ENCODE measurements around the gene RHOG. TPM values are rescaled to one million over a fixed set of nuclear protein-coding genes. Genes with fewer than 3 reads are reported as not detected.

RHOG gene
- total and polyA plus RNA-seq, 2 donors (not counting 1 experiment from before 2014, with no cell fraction given), result 10.9 to 53.1 TPM

GRCh38 chr11:3843326-3843725 is 2.6 kb upstream of the RHOG start:
- Histone ChIP-seq H2AFZ (ENCODE audit: low read length) (no peak overlapping the region), H3K4me3 (replicated peaks in 1 of 4; ENCODE audit: control extremely low read depth in 1 of 4, insufficient read depth in 1 of 4, low read depth in 3 of 4, low read length in 4 of 4) (no peak overlapping the region), H3K4me2 (ENCODE audit: extremely low read depth, insufficient read depth, low read length) (no peak overlapping the region), H3K27me3 (ENCODE audit: control insufficient read depth, insufficient read depth, low read length) (no peaks in the 10 kb centered on the region), H4K20me1 (ENCODE audit: control insufficient read depth, extremely low read depth, insufficient read depth, low read length) (no peaks in the 10 kb centered on the region), H3K9ac (ENCODE audit: insufficient read depth, low read length) (no peak overlapping the region), H3K36me3 (ENCODE audit: control insufficient read depth, insufficient read depth, low read length) (peaks cover 3% of the 10 kb centered on the region), H3K9me3 (ENCODE audit: control insufficient read depth, insufficient read depth, low read depth, low read length) (no peaks in the 10 kb centered on the region), H3K79me2 (ENCODE audit: control insufficient read depth, insufficient read depth, low read length) (peaks cover 22% of the 10 kb centered on the region), H3K4me1 (ENCODE audit: control insufficient read depth, extremely low read depth, insufficient read depth, low read length) (peaks cover 13% of the 10 kb centered on the region), H3K27ac (ENCODE audit: insufficient read depth, low read length) (no peak overlapping the region)
- no peak for TF ChIP-seq EZH2 (IDR thresholded peaks at IDR 0.05; ENCODE audit: low read length, missing control alignments)
- TF ChIP-seq, protein P1, sequence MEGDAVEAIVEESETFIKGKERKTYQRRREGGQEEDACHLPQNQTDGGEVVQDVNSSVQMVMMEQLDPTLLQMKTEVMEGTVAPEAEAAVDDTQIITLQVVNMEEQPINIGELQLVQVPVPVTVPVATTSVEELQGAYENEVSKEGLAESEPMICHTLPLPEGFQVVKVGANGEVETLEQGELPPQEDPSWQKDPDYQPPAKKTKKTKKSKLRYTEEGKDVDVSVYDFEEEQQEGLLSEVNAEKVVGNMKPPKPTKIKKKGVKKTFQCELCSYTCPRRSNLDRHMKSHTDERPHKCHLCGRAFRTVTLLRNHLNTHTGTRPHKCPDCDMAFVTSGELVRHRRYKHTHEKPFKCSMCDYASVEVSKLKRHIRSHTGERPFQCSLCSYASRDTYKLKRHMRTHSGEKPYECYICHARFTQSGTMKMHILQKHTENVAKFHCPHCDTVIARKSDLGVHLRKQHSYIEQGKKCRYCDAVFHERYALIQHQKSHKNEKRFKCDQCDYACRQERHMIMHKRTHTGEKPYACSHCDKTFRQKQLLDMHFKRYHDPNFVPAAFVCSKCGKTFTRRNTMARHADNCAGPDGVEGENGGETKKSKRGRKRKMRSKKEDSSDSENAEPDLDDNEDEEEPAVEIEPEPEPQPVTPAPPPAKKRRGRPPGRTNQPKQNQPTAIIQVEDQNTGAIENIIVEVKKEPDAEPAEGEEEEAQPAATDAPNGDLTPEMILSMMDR (conservative IDR thresholded peaks at IDR 0.05 in 1 of 2, IDR thresholded peaks at IDR 0.05 in 1 of 2; ENCODE audit: low read depth in 1 of 2, low read length in 2 of 2), result no peak
- no peak for DNase-seq (ENCODE audit: low read depth in 2 of 2)

DNA sequence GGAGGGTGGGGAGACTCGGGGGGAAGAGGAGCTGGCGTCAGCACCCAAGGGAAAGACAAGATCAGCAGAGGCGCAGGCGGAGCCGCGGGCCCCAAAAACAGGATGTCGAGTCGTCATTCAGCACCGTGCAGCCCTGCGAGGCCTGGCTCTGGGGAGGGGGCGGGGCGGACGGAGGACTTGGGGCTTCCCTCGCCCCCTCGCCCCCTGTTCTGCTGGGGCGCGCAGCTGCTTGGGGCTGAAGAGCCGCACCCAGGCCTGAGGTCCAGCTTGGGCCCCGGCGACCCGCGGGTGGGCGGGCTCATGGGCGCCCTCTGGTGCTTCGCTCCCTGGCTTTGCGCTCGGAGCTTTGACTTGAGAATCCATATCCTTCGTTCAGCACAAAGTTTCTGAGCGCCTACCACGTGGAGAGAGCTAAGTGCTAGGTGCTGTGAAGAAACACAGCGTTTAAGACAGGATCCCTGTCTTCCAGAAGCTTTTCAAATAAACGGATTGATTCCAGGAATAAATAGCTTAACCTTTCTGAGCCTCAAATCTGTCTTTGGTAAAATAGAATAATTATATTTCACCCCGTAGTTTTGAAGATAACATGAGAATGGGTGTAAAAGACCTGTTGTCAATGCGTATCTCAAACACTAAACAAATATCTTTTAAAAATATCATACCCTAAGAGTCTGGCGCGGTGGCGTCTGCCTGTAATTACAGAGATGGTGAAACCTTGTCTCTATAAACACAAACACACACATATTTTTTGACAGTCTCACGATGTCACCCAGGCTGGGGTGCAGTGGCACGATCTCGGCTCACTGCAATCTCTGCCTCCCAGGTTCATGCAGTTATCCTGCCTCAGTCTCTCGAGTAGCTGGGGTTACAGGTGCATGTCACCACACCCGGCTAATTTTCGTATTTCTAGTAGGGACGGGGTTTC is 929 bp upstream of the RHOG start:
- H3K4me2 ChIP-seq (ENCODE audit: extremely low read depth, insufficient read depth, low read length), result peak overlapping the region; percentile 75
- TF ChIP-seq EZH2 (IDR thresholded peaks at IDR 0.05; ENCODE audit: low read length, missing control alignments), result no peak
- TF ChIP-seq, protein P1 (conservative IDR thresholded peaks at IDR 0.05 in 1 of 2, IDR thresholded peaks at IDR 0.05 in 1 of 2; ENCODE audit: low read depth in 1 of 2, low read length in 2 of 2), result peak; percentile 72 to 77
- no peaks in the 10 kb centered on the region for H3K9me3 ChIP-seq (ENCODE audit: control insufficient read depth, insufficient read depth, low read depth, low read length)
- H3K27ac ChIP-seq (ENCODE audit: insufficient read depth, low read length), result peak overlapping the region; percentile 72
- peaks cover 3% of the 10 kb centered on the region for H3K36me3 ChIP-seq (ENCODE audit: control insufficient read depth, insufficient read depth, low read length)
- DNase-seq (ENCODE audit: low read depth in 2 of 2), result peak; percentile 80 to 88
- no peaks in the 10 kb centered on the region for H4K20me1 ChIP-seq (ENCODE audit: control insufficient read depth, extremely low read depth, insufficient read depth, low read length)
- no peaks in the 10 kb centered on the region for H3K27me3 ChIP-seq (ENCODE audit: control insufficient read depth, insufficient read depth, low read length)
- H3K79me2 ChIP-seq (ENCODE audit: control insufficient read depth, insufficient read depth, low read length), result peaks cover 38% of the 10 kb centered on the region
- peaks cover 15% of the 10 kb centered on the region for H3K4me1 ChIP-seq (ENCODE audit: control insufficient read depth, extremely low read depth, insufficient read depth, low read length)
- peak overlapping the region; percentile 76 for H3K9ac ChIP-seq (ENCODE audit: insufficient read depth, low read length)
- peak overlapping the region; percentile 30 to 83 (median 44) for H3K4me3 ChIP-seq (replicated peaks in 1 of 4; ENCODE audit: control extremely low read depth in 1 of 4, insufficient read depth in 1 of 4, low read depth in 3 of 4, low read length in 4 of 4)
- peak overlapping the region; percentile 44 for H2AFZ ChIP-seq (ENCODE audit: low read length)

- Histone ChIP-seq H3K9ac (ENCODE audit: insufficient read depth, low read length) (peak overlapping the region; percentile 64), H3K9me3 (ENCODE audit: control insufficient read depth, insufficient read depth, low read depth, low read length) (no peaks in the 10 kb centered on the region), H3K36me3 (ENCODE audit: control insufficient read depth, insufficient read depth, low read length) (peaks cover 3% of the 10 kb centered on the region), H4K20me1 (ENCODE audit: control insufficient read depth, extremely low read depth, insufficient read depth, low read length) (no peaks in the 10 kb centered on the region), H3K79me2 (ENCODE audit: control insufficient read depth, insufficient read depth, low read length) (peaks cover 44% of the 10 kb centered on the region), H3K4me1 (ENCODE audit: control insufficient read depth, extremely low read depth, insufficient read depth, low read length) (peaks cover 15% of the 10 kb centered on the region), H3K27me3 (ENCODE audit: control insufficient read depth, insufficient read depth, low read length) (no peaks in the 10 kb centered on the region), H2AFZ (ENCODE audit: low read length) (no peak overlapping the region), H3K4me3 (replicated peaks in 1 of 4; ENCODE audit: control extremely low read depth in 1 of 4, insufficient read depth in 1 of 4, low read depth in 3 of 4, low read length in 4 of 4) (peak overlapping the region; percentile 79 to 83 (median 82)), H3K27ac (ENCODE audit: insufficient read depth, low read length) (peak overlapping the region; percentile 37), H3K4me2 (ENCODE audit: extremely low read depth, insufficient read depth, low read length) (peak overlapping the region; percentile 96)
- DNase-seq (ENCODE audit: low read depth in 2 of 2), result no peak
- TF ChIP-seq EZH2 (IDR thresholded peaks at IDR 0.05; ENCODE audit: low read length, missing control alignments), result no peak
- TF ChIP-seq, protein P1 (conservative IDR thresholded peaks at IDR 0.05 in 1 of 2, IDR thresholded peaks at IDR 0.05 in 1 of 2; ENCODE audit: low read depth in 1 of 2, low read length in 2 of 2), result no peak
Observed at GRCh38 chr11:3840004-3840869, 522 bp downstream of the RHOG start.

Data from fibroblast of lung (primary cell).